HG03196 (cell line): Measurements from ENCODE around the gene GALNT8.
"Not testable (repeated sequence)": the region's sequence is repeated elsewhere in the genome, so short reads cannot be mapped to it uniquely, and the experiment has no call there.

Source experiments
- ATAC-seq: cut with Tn5 transposase; IDR thresholded peaks from one replicate; pipeline ENCODE4 v1.9.1; 2021; ENCODE audit not compliant: unreplicated experiment

Gene GALNT8

GRCh38 chr12:4743046-4743445 lies 22.8 kb downstream of the GALNT8 start:
- no peak for ATAC-seq

GRCh38 chr12:4744709-4745108 lies 24.5 kb downstream of the GALNT8 start:
- no peak for ATAC-seq

- no peak for ATAC-seq
Observed at GRCh38 chr12:4745249-4745648, 25.0 kb downstream of the GALNT8 start.

GRCh38 chr12:4751654-4752053 lies 31.5 kb downstream of the GALNT8 start:
- not testable (repeated sequence) for ATAC-seq

- ATAC-seq = no peak
Observed at GRCh38 chr12:4762773-4763172, 42.6 kb downstream of the GALNT8 start.

- no peak for ATAC-seq
Observed at GRCh38 chr12:4763549-4763948, 43.3 kb downstream of the GALNT8 start.

GRCh38 chr12:4766445-4766844 lies 46.2 kb downstream of the GALNT8 start:
- ATAC-seq = no peak

GRCh38 chr12:4767186-4767585 lies 47.0 kb downstream of the GALNT8 start:
- no peak for ATAC-seq

GRCh38 chr12:4768341-4768740 lies 48.1 kb downstream of the GALNT8 start:
- no peak for ATAC-seq

GRCh38 chr12:4769073-4769472 lies 48.9 kb downstream of the GALNT8 start:
- no peak for ATAC-seq

GRCh38 chr12:4771172-4771959 lies 51.2 kb downstream of the GALNT8 start:
- no peak for ATAC-seq

GRCh38 chr12:4771960-4772566 lies 51.9 kb downstream of the GALNT8 start:
- no peak for ATAC-seq

GRCh38 chr12:4775936-4776335 lies 55.7 kb downstream of the GALNT8 start:
- ATAC-seq = no peak

GRCh38 chr12:4779749-4780148 lies 59.5 kb downstream of the GALNT8 start:
- ATAC-seq = no peak

GRCh38 chr12:4780641-4781611 lies 60.7 kb downstream of the GALNT8 start:
- no peak for ATAC-seq

GRCh38 chr12:4784404-4785054 lies 64.3 kb downstream of the GALNT8 start:
- ATAC-seq = no peak

GRCh38 chr12:4786795-4787194 lies 66.6 kb downstream of the GALNT8 start:
- no peak for ATAC-seq

GRCh38 chr12:4787965-4788364 lies 67.8 kb downstream of the GALNT8 start:
- ATAC-seq = no peak

GRCh38 chr12:4789776-4790175 lies 69.6 kb downstream of the GALNT8 start:
- ATAC-seq = no peak

- ATAC-seq = no peak
Observed at GRCh38 chr12:4791497-4791896, 71.3 kb downstream of the GALNT8 start.

- no peak for ATAC-seq
Observed at GRCh38 chr12:4794491-4794890, 74.3 kb downstream of the GALNT8 start.
